Endometrium (tissue), 2 donors: ENCODE results near the gene DYSF.

Experiments used
- FAIRE-seq: peaks from 2 replicates; lab custom pipeline; 2012; peaks lifted over from hg19 to GRCh38; lab: Jason Lieb, UNC
- donor health status: control.
- donor health status: control.

The DYSF gene

DNA sequence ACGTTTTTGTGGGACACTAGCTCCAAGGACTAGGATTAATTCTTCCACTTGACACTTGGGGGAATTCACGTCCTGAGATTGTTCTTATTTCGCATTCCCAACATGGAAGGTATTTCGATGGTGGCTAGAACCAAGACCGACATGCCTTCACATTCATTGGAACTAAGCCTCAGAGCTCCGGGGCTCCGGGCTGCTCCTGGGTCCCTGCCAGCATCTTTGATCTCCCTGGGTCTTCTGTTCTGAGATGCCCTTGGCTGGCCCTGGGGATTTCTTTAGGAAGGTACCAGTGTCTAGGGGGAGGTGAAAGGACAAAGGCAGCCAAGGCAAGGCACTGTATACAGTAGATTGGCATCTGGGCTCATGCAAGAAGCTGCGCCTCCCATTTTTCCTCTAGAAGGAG is 76.8 kb downstream of the DYSF start:
- FAIRE-seq, result no peak

- no peak for FAIRE-seq
These were observed 77.4 kb downstream of the DYSF start for GRCh38 chr2:71530641-71531332.

DNA sequence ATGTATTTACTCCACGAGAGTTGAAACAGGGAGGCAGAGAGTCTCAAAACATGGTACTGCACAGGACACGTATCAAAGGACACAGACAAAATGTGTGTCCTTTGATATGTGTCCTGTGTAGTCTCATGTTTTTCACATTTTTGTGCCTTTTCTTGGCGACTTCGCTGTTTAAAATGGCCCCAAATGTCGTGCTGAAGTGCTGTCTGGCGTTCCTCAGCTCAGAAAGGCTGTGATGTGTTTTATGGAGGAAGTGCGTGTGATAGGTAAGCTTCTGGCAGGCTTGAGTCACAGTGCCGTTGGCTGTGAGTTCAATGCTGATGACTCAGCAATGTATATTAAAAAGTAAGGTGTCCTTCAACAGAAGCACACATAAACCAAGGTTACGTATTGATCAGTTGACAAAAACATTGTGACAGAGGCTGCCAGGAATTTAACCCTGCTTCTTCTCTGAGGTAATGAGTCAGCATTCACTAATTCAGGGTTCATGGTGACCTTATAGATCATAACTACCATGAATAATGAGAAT is 78.2 kb downstream of the DYSF start:
- no peak for FAIRE-seq

DNA sequence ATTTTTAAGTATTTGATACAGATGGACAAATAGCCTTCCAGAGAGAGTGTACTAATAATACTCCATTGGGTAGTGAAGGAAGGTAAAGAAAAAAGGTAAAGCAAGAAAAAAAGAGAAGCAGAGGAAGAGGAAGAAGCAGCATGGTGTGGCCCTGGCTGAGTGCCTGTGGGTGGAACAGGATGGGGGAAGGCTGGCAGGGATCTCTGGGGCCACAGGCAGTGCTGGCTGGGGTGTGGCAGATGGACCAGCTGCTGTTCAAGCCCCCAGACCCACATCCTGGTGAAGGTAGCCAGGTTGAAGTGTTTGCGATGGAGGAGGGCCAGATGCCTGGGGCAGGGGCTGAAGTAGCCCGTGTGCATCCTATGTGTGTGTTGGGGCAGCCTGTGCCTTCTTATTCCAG is 79.0 kb downstream of the DYSF start:
- FAIRE-seq, result no peak

- FAIRE-seq, result no peak
These were observed 80.8 kb downstream of the DYSF start for GRCh38 chr2:71534201-71534600.

- FAIRE-seq, result no peak
These were observed 81.5 kb downstream of the DYSF start for GRCh38 chr2:71534826-71535225.

DNA sequence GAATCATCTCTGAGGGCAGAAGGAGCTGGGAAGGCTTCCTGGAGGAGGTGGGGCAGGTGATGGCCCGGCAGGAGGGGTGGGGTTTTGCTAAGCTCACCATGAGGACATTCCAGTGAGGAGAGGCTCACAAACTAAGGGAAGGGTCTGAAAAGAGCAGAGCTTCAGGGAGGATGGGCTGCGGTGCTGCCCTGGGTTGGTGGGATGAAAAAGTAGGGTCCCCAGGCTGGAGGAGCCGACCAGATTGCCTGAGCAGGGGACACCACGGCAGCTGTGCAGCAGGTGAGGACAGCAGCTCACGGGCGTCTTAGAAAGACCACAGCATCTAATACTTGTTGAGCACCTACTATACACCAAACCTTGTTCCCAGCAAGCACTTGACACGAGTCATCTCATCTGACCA is 82.2 kb downstream of the DYSF start:
- no peak for FAIRE-seq

DNA sequence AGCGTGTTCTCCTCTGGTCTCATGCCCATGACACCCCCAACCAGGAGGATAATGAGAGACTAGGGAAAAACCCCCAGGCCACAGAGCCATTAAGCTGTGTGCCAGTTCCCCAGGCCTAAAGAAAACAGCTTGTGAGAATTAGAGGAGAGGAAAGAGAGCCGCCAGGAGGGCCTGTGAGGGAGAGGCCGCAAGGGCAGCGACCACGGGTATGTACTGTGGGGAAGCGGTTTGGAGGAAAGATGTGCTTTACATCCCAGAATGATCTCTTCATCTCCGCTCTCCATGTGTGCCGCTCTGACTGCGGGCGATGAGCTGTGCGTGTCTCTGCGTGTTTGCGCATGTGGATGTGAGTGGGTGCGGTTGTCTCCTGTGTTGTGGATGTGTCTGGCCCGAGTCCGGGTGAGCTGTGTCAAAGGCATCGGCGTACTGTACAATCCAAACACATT is 82.9 kb downstream of the DYSF start:
- no peak for FAIRE-seq

- FAIRE-seq, result no peak
These were observed 84.9 kb downstream of the DYSF start for GRCh38 chr2:71538241-71538640.

GRCh38 chr2:71538656-71539265 is 85.4 kb downstream of the DYSF start:
- FAIRE-seq, result no peak

DNA sequence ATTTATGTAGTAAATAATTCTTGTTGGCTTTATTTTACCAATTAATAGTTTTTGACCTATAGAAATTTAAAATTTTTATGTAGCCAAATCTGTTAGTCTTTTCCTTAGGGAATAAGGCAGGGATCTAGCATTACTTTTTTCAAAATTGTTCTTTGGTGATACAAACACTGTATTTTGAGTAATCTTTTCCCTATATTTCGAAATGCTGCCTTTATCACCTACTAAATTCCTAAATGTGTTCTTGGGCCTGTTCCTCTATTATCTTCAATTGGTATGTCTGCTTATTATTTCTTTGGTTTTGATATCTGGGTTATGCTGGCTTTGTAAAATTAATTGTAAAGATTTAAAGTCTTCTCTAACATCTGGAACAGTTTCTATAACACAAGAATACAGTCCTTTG is 87.5 kb downstream of the DYSF start:
- no peak for FAIRE-seq

GRCh38 chr2:71544919-71545571 is 91.7 kb downstream of the DYSF start:
- FAIRE-seq, result no peak

GRCh38 chr2:71545572-71546274 is 92.4 kb downstream of the DYSF start:
- no peak for FAIRE-seq

GRCh38 chr2:71546275-71546638 is 92.9 kb downstream of the DYSF start:
- FAIRE-seq, result no peak

GRCh38 chr2:71546777-71547281 is 93.5 kb downstream of the DYSF start:
- no peak for FAIRE-seq

DNA sequence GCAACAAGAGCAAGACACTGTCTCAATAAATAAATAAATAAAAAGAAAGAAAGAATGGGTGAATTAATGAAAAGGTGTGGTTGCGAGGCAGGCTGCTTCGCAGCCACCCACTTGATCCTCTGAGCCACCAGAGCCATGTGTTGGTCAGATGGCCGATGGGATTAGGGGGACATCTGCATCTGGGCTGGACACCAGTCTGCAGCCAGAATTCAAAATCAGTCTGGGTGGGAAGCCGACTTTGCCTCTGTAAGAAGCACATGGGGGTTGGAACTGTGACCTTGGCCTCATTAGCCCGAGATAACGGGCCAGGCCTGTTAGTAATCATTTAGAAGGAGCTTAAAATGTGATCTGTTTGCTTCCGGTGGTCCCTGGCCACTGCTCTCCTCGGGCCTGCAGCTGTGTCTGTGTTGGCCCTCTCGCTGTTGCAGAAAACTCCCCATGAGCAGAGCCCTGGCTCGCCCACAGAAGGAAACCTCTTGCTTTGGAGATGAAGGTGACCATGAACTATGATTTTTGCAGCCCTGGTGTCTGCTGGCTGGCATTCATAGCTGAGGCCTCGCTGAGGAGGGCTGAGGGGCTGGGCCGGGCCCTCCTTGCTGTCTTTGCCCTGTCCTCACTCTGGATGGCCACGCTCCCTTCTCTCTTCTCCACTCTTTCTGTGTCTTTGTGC is 94.4 kb downstream of the DYSF start:
- no peak for FAIRE-seq

DNA sequence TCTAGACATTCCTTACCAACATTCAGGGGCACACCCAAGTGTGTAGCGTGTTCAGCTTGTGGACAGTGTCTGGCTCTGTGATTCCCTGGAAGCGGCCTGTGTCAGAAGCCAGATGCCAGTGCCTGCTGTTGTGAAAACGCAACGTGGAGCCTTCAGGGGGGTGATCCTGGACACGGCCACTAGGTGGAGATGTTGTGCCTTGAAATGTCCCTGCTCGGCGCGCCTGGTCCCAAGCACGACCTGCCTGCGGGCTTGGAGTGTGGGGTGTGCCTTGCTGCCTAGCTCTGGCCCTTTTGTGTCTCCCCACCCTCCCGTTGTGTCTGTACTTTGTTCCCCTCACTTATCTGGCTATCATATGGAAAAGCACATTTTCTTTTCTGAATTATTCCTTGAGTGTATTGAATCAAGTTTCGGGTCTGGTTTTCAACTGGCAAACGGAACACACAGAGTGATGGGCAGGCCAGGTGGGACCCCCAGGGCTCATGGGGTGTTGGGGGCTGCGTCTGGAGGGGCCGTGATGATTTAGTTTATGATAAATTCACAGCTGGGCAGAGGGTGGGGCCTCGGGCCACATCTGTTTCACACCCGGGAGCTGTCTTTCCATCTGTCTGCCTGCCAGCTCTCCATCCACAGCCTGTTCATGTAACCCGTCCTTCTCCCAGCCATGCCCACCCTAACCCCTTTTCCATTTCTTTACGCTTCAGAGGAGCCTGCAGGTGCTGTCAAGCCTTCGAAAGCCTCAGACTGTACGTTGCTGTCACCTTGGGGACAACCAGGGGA is 95.5 kb downstream of the DYSF start:
- FAIRE-seq, result no peak

DNA sequence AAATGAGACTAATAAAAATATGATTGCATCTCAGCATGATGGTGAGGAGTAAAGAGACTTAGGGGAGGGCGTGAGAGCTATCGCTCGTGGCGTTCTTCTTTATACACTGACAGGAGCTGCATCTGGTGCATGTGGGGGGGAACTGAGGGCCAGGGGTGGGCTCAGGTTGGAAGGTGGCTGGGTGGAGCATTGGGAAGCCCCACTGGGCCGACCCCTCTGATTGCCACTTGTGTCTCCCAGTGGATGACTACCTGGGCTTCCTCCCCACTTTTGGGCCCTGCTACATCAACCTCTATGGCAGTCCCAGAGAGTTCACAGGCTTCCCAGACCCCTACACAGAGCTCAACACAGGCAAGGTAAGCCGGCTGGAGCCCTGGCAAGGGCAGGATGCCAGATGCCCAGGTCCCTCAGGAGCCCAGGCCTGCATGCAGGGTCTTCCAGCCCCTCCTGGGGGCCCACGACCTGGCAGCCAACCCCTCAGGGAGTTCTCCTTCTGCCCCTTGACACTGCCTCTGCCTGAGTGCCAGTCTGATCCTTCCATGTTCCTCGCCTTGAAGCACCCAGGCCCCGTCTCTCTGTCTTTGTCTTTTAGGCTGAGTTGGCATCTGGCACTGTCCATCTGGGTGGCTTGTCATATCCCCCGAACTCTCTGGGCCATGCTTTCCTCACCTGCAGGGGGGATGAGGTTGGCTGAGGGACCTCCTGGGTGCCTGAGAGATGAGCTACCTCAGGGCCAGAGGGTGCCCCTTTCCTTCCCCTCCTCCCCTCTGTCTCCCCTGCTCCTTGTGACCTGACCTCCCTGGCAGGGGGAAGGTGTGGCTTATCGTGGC is 97.7 kb downstream of the DYSF start:
- FAIRE-seq, result no peak

DNA sequence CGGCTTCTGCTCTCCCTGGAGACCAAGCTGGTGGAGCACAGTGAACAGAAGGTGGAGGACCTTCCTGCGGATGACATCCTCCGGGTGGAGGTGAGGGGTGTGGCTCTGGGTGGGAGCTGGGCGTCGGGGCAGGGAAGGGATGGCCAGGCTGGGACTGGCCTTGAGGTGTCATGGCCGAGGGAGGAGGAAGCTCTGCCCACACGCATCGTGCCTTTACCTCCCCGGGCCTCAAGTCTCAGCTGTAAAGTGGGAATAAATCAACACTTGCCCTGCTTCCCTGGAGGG is 98.2 kb downstream of the DYSF start:
- FAIRE-seq, result no peak

DNA sequence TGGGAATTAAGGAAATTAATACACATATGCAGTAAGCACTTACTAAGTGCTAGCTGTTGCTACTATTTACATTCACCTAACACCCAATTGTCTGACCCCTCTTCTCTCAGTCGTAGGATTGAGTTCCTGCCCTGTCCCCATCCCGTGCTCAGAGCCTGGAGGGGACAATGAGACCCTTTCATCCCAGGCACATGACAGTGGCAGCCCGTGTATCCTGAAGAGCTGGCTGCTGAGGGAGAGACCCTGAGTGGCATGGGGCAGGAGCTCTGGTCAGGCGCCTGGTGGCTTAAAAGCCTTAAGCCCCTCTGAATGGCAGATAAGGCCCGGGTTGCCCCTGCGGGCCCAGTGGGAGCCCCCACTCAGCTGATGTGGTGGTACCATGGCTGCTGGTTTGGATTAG is 99.0 kb downstream of the DYSF start:
- FAIRE-seq, result no peak
